OCI-LY7 (cell line): ENCODE data around the gene NPBWR2. TPM values are rescaled to one million over a fixed set of nuclear protein-coding genes. Genes with fewer than 3 reads are reported as not detected.

Experiments used
- BruUV-seq: library from RNA; stranded (reverse); fragments of 400-500 nt; replicated peaks from 2 replicates; lab custom pipeline; 2021; lab: Mats Ljungman, UMichigan
- CTCF ChIA-PET: fragments of 300-600 bp; sonication (Branson Sonifier 250); formaldehyde crosslinking; loops from one replicate; lab custom pipeline; 2022; ENCODE audit warnings: antibody characterized with exemption; ENCODE audit not compliant: unreplicated experiment; lab: Charles Lee
- POLR2A ChIA-PET: fragments of 300-600 bp; sonication (Branson Sonifier 250); formaldehyde crosslinking; loops from one replicate; lab custom pipeline; 2022; ENCODE audit warnings: antibody characterized with exemption; lab: Charles Lee
- DNase-seq: peaks from one replicate; pipeline ENCODE4 v3.0.0-alpha.2; 2015; ENCODE audit warnings: low spot score
- H2AFZ ChIP-seq: fragments of 200-600 bp; sonication (generic), shearing (Covaris generic); 2 replicates; pipeline ENCODE4 v1.6.1; 2014; ENCODE audit warnings: mild to moderate bottlenecking, antibody characterized with exemption, low read length, moderate library complexity
- H3K27ac ChIP-seq: fragments of 200-600 bp; sonication (generic); 2 replicates; pipeline ENCODE4 v1.5.1; 2014; ENCODE audit warnings: mixed run types, low read depth, mild to moderate bottlenecking, moderate library complexity, low read length, inconsistent platforms; ENCODE audit not compliant: poor library complexity, severe bottlenecking
- H3K36me3 ChIP-seq: fragments of 200-600 bp; sonication (generic); 2 replicates; pipeline ENCODE4 v1.6.1; 2014; ENCODE audit warnings: mild to moderate bottlenecking, antibody characterized with exemption, low read length, moderate library complexity, mixed read lengths; ENCODE audit not compliant: insufficient read depth
- H3K4me1 ChIP-seq: fragments of 200-600 bp; sonication (generic); 2 replicates; pipeline ENCODE4 v1.5.1; 2014; ENCODE audit warnings: mild to moderate bottlenecking, low read length; ENCODE audit not compliant: insufficient read depth, poor library complexity, severe bottlenecking
- H3K4me2 ChIP-seq: fragments of 200-600 bp; sonication (generic); 2 replicates; pipeline ENCODE4 v1.6.1; 2014; ENCODE audit warnings: mild to moderate bottlenecking, low read length
- H3K4me3 ChIP-seq: fragments of 200-600 bp; sonication (generic); 2 replicates; pipeline ENCODE4 v1.5.1; 2014; ENCODE audit warnings: mild to moderate bottlenecking, low read depth, low read length; ENCODE audit not compliant: poor library complexity, severe bottlenecking
- H3K79me2 ChIP-seq: fragments of 200-600 bp; sonication (generic); 2 replicates; pipeline ENCODE4 v1.6.1; 2016; ENCODE audit warnings: low read depth, mild to moderate bottlenecking, low read length, moderate library complexity, mixed read lengths; ENCODE audit not compliant: insufficient read depth
- H3K9me2 ChIP-seq: fragments of 200-600 bp; sonication (generic); 2 replicates; pipeline ENCODE4 v1.6.1; 2016; ENCODE audit warnings: mild to moderate bottlenecking, low read length, mixed read lengths; ENCODE audit not compliant: insufficient read depth
- H3K9me3 ChIP-seq: fragments of 200-600 bp; sonication (generic); 2 replicates; pipeline ENCODE4 v1.6.1; 2014; ENCODE audit warnings: mild to moderate bottlenecking, mixed run types, low read length, mixed read lengths
- H4K20me1 ChIP-seq: fragments of 200-600 bp; sonication (generic); 2 replicates; pipeline ENCODE4 v1.6.1; 2014; ENCODE audit warnings: mild to moderate bottlenecking, antibody characterized with exemption, low read length, moderate library complexity, mixed read lengths; ENCODE audit not compliant: insufficient read depth
- CTCF ChIP-seq: fragments of 200-600 bp; sonication (generic); conservative IDR thresholded peaks from 2 replicates; pipeline ENCODE4 v1.5.1; 2014; ENCODE audit warnings: mild to moderate bottlenecking, antibody characterized with exemption, low read length, moderate library complexity, mixed read lengths
- EZH2phosphoT487 ChIP-seq: fragments of 200-600 bp; sonication (generic); IDR thresholded peaks from 2 replicates; pipeline ENCODE4 v1.6.1; 2018; ENCODE audit warnings: low read depth, borderline replicate concordance, mild to moderate bottlenecking, mixed run types, antibody characterized with exemption, low read length, moderate library complexity, mixed read lengths
- intact Hi-C: fragments of 100-400 bp; cut with micrococcal nuclease; formaldehyde crosslinking; loops from one replicate; pipeline ENCODE4 v1.10.0; 2022; ENCODE audit not compliant: unreplicated experiment
- total RNA-seq, 2 experiments: library from RNA; depleted of rRNA in 1 of 2; stranded (reverse); fragments of >200 nt in 1 of 2; shearing (Covaris generic) in 1 of 2; gene quantifications; 2 replicates each; pipeline ENCODE4 v1.2.3, GENCODE V29; 2014 to 2022

The NPBWR2 gene
- total RNA-seq, 2 experiments from 2014 or later, result not detected

- Histone ChIP-seq H3K79me2 (no peaks in the 10 kb centered on the region), H3K4me3 (no peak overlapping the region), H3K27ac (no peak overlapping the region), H3K36me3 (no peaks in the 10 kb centered on the region), H4K20me1 (no peaks in the 10 kb centered on the region), H2AFZ (no peak overlapping the region), H3K4me1 (peaks cover 36% of the 10 kb centered on the region), H3K9me3 (no peaks in the 10 kb centered on the region), H3K4me2 (no peak overlapping the region), H3K9me2 (no peaks in the 10 kb centered on the region)
- TF ChIP-seq CTCF (no peak), EZH2phosphoT487 (no peak)
- ChIA-PET CTCF (no interaction called here), POLR2A (no interaction called here)
- no peak for DNase-seq
- intact Hi-C loops, result no loop called here
- no TSS peak for BruUV-seq
Observed at GRCh38 chr20:64098471-64099013, 8.8 kb downstream of the NPBWR2 start.

- CTCF ChIA-PET, result no interaction called here
Observed at GRCh38 chr20:64096535-64096934, 10.8 kb downstream of the NPBWR2 start.

More at GRCh38 chr20:64096535-64096934, 10.8 kb downstream of the NPBWR2 start:
- H3K79me2 ChIP-seq, result no peaks in the 10 kb centered on the region
- POLR2A ChIA-PET, result no interaction called here
- H2AFZ ChIP-seq, result no peak overlapping the region
- H3K4me1 ChIP-seq, result peaks cover 28% of the 10 kb centered on the region
- H4K20me1 ChIP-seq, result no peaks in the 10 kb centered on the region
- no peak for TF ChIP-seq EZH2phosphoT487
- TF ChIP-seq CTCF, result no peak
- no peak overlapping the region for H3K4me2 ChIP-seq
- H3K9me3 ChIP-seq, result no peaks in the 10 kb centered on the region
- H3K4me3 ChIP-seq, result no peak overlapping the region
- H3K9me2 ChIP-seq, result no peaks in the 10 kb centered on the region
- no TSS peak for BruUV-seq
- no peak for DNase-seq
- H3K36me3 ChIP-seq, result no peaks in the 10 kb centered on the region
- intact Hi-C loops, result no loop called here
- H3K27ac ChIP-seq, result no peak overlapping the region
